Measurements from ENCODE around the gene GCG.

- TF ChIP-seq, protein P1, sequence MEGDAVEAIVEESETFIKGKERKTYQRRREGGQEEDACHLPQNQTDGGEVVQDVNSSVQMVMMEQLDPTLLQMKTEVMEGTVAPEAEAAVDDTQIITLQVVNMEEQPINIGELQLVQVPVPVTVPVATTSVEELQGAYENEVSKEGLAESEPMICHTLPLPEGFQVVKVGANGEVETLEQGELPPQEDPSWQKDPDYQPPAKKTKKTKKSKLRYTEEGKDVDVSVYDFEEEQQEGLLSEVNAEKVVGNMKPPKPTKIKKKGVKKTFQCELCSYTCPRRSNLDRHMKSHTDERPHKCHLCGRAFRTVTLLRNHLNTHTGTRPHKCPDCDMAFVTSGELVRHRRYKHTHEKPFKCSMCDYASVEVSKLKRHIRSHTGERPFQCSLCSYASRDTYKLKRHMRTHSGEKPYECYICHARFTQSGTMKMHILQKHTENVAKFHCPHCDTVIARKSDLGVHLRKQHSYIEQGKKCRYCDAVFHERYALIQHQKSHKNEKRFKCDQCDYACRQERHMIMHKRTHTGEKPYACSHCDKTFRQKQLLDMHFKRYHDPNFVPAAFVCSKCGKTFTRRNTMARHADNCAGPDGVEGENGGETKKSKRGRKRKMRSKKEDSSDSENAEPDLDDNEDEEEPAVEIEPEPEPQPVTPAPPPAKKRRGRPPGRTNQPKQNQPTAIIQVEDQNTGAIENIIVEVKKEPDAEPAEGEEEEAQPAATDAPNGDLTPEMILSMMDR (conservative IDR thresholded peaks at IDR 0.05; ENCODE audit: low read length): no peak
- no peak for TF ChIP-seq EZH2phosphoT487 (IDR thresholded peaks at IDR 0.05; ENCODE audit: borderline replicate concordance, low read depth, low read length)
These were observed 33.6 kb upstream of the GCG start for GRCh38 chr2:162185541-162186232.

Data from OCI-LY7 (cell line).